Pancreas (tissue), 10 donors: Measurements from ENCODE around the gene FBXO11. TPM values are rescaled to one million over a fixed set of nuclear protein-coding genes. Genes with fewer than 3 reads are reported as not detected.

ENCODE experiments used
- ATAC-seq, 4 donors: fragments of 200-7000 bp; cut with Tn5 transposase; one replicate each; pipeline versions ENCODE4 v1.8.0 to v1.9.1; 2020; ENCODE audit warnings: mild to moderate bottlenecking in 4 of 4, moderate library complexity in 4 of 4
- DNase-seq, 6 donors: peaks; one replicate each; pipeline ENCODE4 v3.0.0-alpha.2; 2020
- FAIRE-seq: peaks from 2 replicates; lab custom pipeline; 2012; peaks lifted over from hg19 to GRCh38; lab: Jason Lieb, UNC
- H3K27ac ChIP-seq, 4 donors: fragments of 200-600 bp; sonication (generic); 1 replicate in 3 of 4; 2 replicates in 1 of 4; pipeline versions ENCODE4 v1.5.0 to v1.8.0; 2020
- H3K27me3 ChIP-seq, 4 donors: fragments of 200-600 bp; one replicate each; pipeline ENCODE4 v1.8.0; 2021
- H3K36me3 ChIP-seq, 3 donors: fragments of 200-600 bp; sonication (generic) in 1 of 3; one replicate each; pipeline versions ENCODE4 v1.5.0 to v1.8.0; 2020 to 2021
- H3K4me1 ChIP-seq, 3 donors: fragments of 200-600 bp; one replicate each; pipeline ENCODE4 v1.8.0; 2021
- H3K4me3 ChIP-seq, 4 donors: fragments of 200-600 bp; sonication (generic) in 2 of 4; one replicate each; pipeline versions ENCODE4 v1.5.0 to v1.8.0; 2020 to 2021
- H3K9me3 ChIP-seq, 4 donors: fragments of 200-600 bp; one replicate each; pipeline ENCODE4 v1.8.0; 2021
- WGBS, 2 donors: extraction: QIAGEN DNeasy Blood & Tissue Kit; methylation state at CpG; one replicate each; pipeline ENCODE4 v1.1.7; 2013; 5-methylcytosine and 5-hydroxymethylcytosine counted together
- intact Hi-C, 3 donors: fragments of 100-400 bp; cut with DNase I; formaldehyde crosslinking; loops; one replicate each; pipeline versions ENCODE4 v1.11.1 to v1.14.2; 2022
- polyA plus RNA-seq, 2 donors: library from polyadenylated mRNA; stranded (reverse); fragments of 200-250 nt; gene quantifications; one replicate each; pipeline ENCODE4 v1.2.3, GENCODE V29; 2013
- total RNA-seq, 6 donors: library from RNA; stranded (reverse); fragmentation: NEBNext Ultra II Directional in 4 of 6; extraction: Animal tissue kit (Norgen Biotek cat#: 25700) in 4 of 6; gene quantifications; one replicate each; pipeline versions ENCODE4 v1.2.1 to v1.2.4, GENCODE V29; 2021 to 2023
- TF ChIP-seq, protein P1 (sequence below), 4 donors: fragments of 200-600 bp; sonication (generic) in 3 of 4; IDR thresholded peaks; one replicate each; pipeline versions ENCODE4 v1.5.0 to v1.8.0; 2021; ENCODE audit warnings: antibody characterized with exemption in 4 of 4
- donor health status: healthy with polysubstance abuse.
- donor health status: DM: no; HTN: no; CAD: no; lungs with moderate emphysema.
- donor health status: DM: no; HTN: no; CAD: no.
- donor health status: control.
- donor health status: control.
- donor health status: Bipolar disorder and iron deficiency.
- donor health status: DM: yes; HTN: yes; CAD: no.
- donor health status: DM: no; HTN: no; CAD: no.
- donor health status: DM: no; HTN: no; CAD: no.
- donor health status: DM: yes; HTN: yes; CAD: no.

Gene FBXO11
- total and polyA plus RNA-seq, 8 donors: 15.2 to 40.1 (median 24.8) TPM

DNA sequence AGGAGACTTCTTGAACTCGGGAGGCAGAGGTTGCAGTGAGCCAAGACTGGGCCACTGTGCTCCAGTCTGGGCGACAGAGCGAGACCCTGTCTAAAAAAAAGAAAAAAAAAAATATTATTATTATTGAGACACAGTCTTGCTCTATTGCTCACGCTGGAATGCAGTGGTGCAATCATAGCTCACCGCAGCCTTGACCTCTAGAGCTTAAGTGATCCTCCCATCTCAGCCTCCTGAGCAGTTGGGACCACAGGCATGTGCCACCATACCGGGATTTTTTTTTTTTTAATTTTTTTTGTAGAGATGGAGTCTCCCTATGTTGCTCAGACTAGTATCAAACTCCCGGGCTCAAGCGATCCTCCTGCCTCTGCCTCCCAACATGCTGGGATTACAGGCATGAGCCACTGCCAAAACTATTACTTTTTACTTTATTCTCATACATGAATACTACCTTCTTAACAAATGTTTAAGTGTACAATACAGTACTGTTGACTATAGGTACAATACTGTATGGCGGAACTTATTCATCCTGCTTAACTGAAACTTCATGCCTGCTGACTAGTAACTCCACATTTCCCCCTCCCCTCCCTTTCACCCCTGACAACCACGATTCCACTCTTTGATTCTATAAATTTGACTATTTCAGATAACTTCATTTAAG is 15.5 kb downstream of the FBXO11 start:
- Histone ChIP-seq H3K9me3 (no peaks in the 10 kb centered on the region), H3K4me3 (no peak overlapping the region), H3K36me3 (no peaks in the 10 kb centered on the region), H3K4me1 (peaks cover 0 to 21% (median 7%) of the 10 kb centered on the region in 3 donors), H3K27me3 (no peaks in the 10 kb centered on the region), H3K27ac (no peak overlapping the region)
- 94 to 96% methylated on average over 10 of the region's 10 CpGs for WGBS, 2 donors
- intact Hi-C loops: no loop called here
- FAIRE-seq (no peak), ATAC-seq (no peak), DNase-seq (no peak)
- TF ChIP-seq, protein P1, sequence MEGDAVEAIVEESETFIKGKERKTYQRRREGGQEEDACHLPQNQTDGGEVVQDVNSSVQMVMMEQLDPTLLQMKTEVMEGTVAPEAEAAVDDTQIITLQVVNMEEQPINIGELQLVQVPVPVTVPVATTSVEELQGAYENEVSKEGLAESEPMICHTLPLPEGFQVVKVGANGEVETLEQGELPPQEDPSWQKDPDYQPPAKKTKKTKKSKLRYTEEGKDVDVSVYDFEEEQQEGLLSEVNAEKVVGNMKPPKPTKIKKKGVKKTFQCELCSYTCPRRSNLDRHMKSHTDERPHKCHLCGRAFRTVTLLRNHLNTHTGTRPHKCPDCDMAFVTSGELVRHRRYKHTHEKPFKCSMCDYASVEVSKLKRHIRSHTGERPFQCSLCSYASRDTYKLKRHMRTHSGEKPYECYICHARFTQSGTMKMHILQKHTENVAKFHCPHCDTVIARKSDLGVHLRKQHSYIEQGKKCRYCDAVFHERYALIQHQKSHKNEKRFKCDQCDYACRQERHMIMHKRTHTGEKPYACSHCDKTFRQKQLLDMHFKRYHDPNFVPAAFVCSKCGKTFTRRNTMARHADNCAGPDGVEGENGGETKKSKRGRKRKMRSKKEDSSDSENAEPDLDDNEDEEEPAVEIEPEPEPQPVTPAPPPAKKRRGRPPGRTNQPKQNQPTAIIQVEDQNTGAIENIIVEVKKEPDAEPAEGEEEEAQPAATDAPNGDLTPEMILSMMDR (IDR thresholded peaks at IDR 0.05): no peak

DNA sequence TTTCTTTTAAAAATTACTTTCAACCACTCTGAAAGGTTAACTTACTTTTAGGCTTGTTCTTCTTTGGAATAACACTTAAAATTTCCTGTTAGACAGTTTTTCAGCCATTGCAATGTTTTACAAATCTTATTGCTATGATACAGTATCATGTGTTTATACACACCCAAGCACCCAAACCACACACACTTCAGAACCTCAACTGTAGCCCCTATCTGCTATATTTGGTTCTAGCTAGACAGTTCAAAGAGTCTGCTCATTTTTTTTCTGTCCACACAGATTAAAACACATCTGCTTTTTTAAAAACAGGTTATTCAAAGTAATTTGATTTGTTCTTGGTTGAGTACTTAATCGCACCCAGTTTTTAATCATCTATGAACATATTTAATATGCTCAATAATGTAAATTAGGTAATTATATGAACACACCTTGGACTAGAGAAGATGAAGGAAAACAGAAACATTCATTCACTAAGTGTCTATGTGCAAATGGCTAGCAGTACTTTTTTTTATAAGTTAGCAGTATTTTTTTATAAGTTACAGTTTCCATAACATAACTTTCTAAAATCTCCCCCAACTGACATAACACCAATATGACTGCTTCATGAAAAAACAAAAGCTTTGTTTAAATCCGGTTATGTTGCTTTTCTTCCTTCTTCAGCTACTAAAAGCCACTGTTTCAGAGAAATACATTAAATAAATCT is 17.6 kb downstream of the FBXO11 start:
- ATAC-seq: peak in 2 of 4 donors; percentile 35 to 58
- Histone ChIP-seq H3K36me3 (no peaks in the 10 kb centered on the region), H3K4me1 (peaks cover 0 to 12% (median 7%) of the 10 kb centered on the region in 3 donors), H3K27ac (no peak overlapping the region), H3K4me3 (no peak overlapping the region), H3K27me3 (no peaks in the 10 kb centered on the region), H3K9me3 (no peaks in the 10 kb centered on the region)
- WGBS, 2 donors: 62 to 71% methylated on average over 2 of the region's 2 CpGs
- intact Hi-C loops: no loop called here
- no peak for FAIRE-seq
- TF ChIP-seq, protein P1 (IDR thresholded peaks at IDR 0.05): no peak
- DNase-seq: no peak

DNA sequence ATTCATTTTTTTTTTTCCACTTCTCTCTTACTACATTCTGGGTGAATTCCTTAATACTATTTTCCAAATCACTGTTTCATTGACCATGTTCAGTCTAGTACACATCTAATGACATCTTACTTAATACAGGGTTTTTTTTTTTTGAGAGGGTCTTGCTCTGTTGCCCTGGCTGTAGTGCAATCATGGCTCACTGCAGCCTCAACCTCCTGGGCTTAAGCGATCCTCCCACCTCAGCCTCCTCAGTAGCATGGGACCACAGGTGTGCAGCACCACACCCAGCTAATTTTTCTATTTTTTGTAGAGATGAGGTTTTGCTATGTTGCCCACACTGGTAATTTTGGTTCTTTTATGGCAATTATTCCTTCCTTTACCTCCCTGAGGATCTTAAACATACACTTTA is 29.4 kb downstream of the FBXO11 start:
- no peak for ATAC-seq
- TF ChIP-seq, protein P1 (IDR thresholded peaks at IDR 0.05): no peak
- H3K4me3 ChIP-seq: no peak overlapping the region
- H3K27me3 ChIP-seq: no peaks in the 10 kb centered on the region
- H3K4me1 ChIP-seq: peaks cover 6 to 13% (median 7%) of the 10 kb centered on the region in 3 donors
- H3K27ac ChIP-seq: no peak overlapping the region
- intact Hi-C loops: no loop called here
- H3K9me3 ChIP-seq: no peaks in the 10 kb centered on the region
- 95 to 100% methylated on average over 1 of the region's 1 CpG for WGBS, 2 donors
- no peak for DNase-seq
- H3K36me3 ChIP-seq: no peaks in the 10 kb centered on the region
- no peak for FAIRE-seq

DNA sequence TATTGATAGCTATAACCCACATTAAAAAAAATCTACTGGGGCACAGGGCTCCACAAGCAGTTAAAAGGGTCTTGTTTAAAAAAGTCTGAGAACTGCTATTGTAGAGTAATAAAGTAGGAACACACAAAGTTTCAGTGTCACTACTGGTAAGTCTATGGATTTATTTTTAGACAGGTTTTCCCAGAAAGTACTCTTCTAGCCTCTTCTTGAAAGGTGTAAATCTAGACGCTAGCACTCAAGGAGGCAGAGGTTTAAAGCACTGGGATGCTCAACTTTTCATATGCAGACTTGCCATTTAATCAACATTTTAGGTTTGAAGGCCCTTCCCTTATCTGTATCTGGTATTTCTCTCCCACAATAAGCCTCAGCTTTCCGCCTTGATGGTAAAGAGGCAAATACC is 33.4 kb downstream of the FBXO11 start:
- no peaks in the 10 kb centered on the region for H3K27me3 ChIP-seq
- H3K4me1 ChIP-seq: peaks cover 0 to 10% (median 2%) of the 10 kb centered on the region in 3 donors
- DNase-seq (no peak), ATAC-seq (no peak), FAIRE-seq (no peak)
- 91 to 93% methylated on average over 2 of the region's 2 CpGs for WGBS, 2 donors
- H3K9me3 ChIP-seq: no peaks in the 10 kb centered on the region
- H3K27ac ChIP-seq: no peak overlapping the region
- H3K4me3 ChIP-seq: no peak overlapping the region
- TF ChIP-seq, protein P1 (IDR thresholded peaks at IDR 0.05): no peak
- H3K36me3 ChIP-seq: no peaks in the 10 kb centered on the region
- intact Hi-C loops: no loop called here
